ENCODE measurements around the gene SLC6A6.

Gene SLC6A6

DNA sequence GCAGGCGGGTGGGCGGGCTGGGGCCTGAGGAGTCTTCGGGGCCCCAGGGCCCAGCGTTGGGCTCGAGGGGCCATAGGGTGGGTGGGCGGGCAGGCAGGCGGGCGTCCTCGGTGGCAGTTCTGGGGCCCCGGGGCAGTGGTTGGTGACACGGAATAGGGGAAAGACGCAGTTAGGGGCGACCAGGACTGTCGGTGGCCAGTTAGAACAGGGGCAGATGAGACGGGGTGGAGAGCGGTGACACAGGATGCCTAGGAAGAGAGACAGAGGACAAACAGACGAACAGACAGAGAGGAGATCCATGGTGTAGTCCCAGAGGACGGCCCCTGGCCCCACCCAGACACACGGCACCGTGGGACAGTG lies 101.3 kb downstream of the SLC6A6 start:
- H3K4me3 ChIP-seq (ENCODE audit: low read length), result no peak overlapping the region
- H3K4me1 ChIP-seq (ENCODE audit: control insufficient read depth, insufficient read depth, low read length), result no peaks in the 10 kb centered on the region
- peaks cover 26% of the 10 kb centered on the region for H3K27me3 ChIP-seq (ENCODE audit: control insufficient read depth, insufficient read depth, low read length)
- H3K9ac ChIP-seq (ENCODE audit: low read depth, low read length), result no peak overlapping the region
- H3K4me2 ChIP-seq (ENCODE audit: low read length), result no peak overlapping the region
- no peaks in the 10 kb centered on the region for H3K9me3 ChIP-seq (replicated peaks; ENCODE audit: low read length)
- H3K36me3 ChIP-seq (ENCODE audit: insufficient read depth, low read length), result no peaks in the 10 kb centered on the region

GRCh38 chr3:14505001-14505802 lies 102.8 kb downstream of the SLC6A6 start:
- Histone ChIP-seq H3K9me3 (replicated peaks; ENCODE audit: low read length) (no peaks in the 10 kb centered on the region), H3K9ac (ENCODE audit: low read depth, low read length) (no peak overlapping the region), H3K4me3 (ENCODE audit: low read length) (no peak overlapping the region), H3K36me3 (ENCODE audit: insufficient read depth, low read length) (no peaks in the 10 kb centered on the region), H3K4me2 (ENCODE audit: low read length) (no peak overlapping the region), H3K4me1 (ENCODE audit: control insufficient read depth, insufficient read depth, low read length) (no peaks in the 10 kb centered on the region), H3K27me3 (ENCODE audit: control insufficient read depth, insufficient read depth, low read length) (peaks cover 24% of the 10 kb centered on the region)

GRCh38 chr3:14505803-14506500 lies 103.5 kb downstream of the SLC6A6 start:
- Histone ChIP-seq H3K4me2 (ENCODE audit: low read length) (no peak overlapping the region), H3K9me3 (replicated peaks; ENCODE audit: low read length) (no peaks in the 10 kb centered on the region), H3K36me3 (ENCODE audit: insufficient read depth, low read length) (no peaks in the 10 kb centered on the region)

GRCh38 chr3:14506626-14507304 lies 104.4 kb downstream of the SLC6A6 start:
- no peak overlapping the region for H3K4me2 ChIP-seq (ENCODE audit: low read length)
- no peaks in the 10 kb centered on the region for H3K36me3 ChIP-seq (ENCODE audit: insufficient read depth, low read length)
- peaks cover 27% of the 10 kb centered on the region for H3K27me3 ChIP-seq (ENCODE audit: control insufficient read depth, insufficient read depth, low read length)
- no peak overlapping the region for H3K9ac ChIP-seq (ENCODE audit: low read depth, low read length)
- H3K4me3 ChIP-seq (ENCODE audit: low read length), result no peak overlapping the region
- H3K4me1 ChIP-seq (ENCODE audit: control insufficient read depth, insufficient read depth, low read length), result no peaks in the 10 kb centered on the region
- H3K9me3 ChIP-seq (replicated peaks; ENCODE audit: low read length), result no peaks in the 10 kb centered on the region

More at GRCh38 chr3:14505803-14506500, 103.5 kb downstream of the SLC6A6 start:
- peaks cover 23% of the 10 kb centered on the region for H3K27me3 ChIP-seq (ENCODE audit: control insufficient read depth, insufficient read depth, low read length)
- no peak overlapping the region for H3K9ac ChIP-seq (ENCODE audit: low read depth, low read length)
- H3K4me3 ChIP-seq (ENCODE audit: low read length), result no peak overlapping the region
- no peaks in the 10 kb centered on the region for H3K4me1 ChIP-seq (ENCODE audit: control insufficient read depth, insufficient read depth, low read length)

DNA sequence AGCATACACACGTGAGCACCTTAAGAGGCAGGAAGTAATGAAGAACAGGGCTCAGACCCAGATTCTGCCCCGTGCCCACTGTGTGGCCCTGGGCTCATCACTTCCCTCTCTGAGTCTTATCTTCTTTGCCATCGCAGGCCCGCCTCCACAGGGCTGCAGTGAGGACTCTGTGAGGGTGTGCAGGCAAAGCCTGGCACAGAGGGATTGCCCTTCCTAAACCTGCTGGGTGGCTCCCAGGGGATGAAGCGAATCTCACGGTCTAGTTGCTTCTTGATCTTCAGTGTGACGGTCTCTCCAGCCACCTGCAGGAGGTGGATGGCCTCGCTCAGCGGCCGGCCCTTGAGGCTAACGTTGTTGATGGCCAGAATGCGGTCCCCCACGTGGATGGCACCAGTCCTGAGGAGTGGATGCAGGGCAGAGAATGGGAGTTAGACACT lies 104.9 kb downstream of the SLC6A6 start:
- Histone ChIP-seq H3K27me3 (ENCODE audit: control insufficient read depth, insufficient read depth, low read length) (peaks cover 31% of the 10 kb centered on the region), H3K36me3 (ENCODE audit: insufficient read depth, low read length) (no peaks in the 10 kb centered on the region), H3K4me2 (ENCODE audit: low read length) (no peak overlapping the region), H3K4me1 (ENCODE audit: control insufficient read depth, insufficient read depth, low read length) (no peaks in the 10 kb centered on the region), H3K4me3 (ENCODE audit: low read length) (no peak overlapping the region), H3K9ac (ENCODE audit: low read depth, low read length) (no peak overlapping the region), H3K9me3 (replicated peaks; ENCODE audit: low read length) (no peaks in the 10 kb centered on the region)

GRCh38 chr3:14507757-14508504 lies 105.5 kb downstream of the SLC6A6 start:
- Histone ChIP-seq H3K4me1 (ENCODE audit: control insufficient read depth, insufficient read depth, low read length) (no peaks in the 10 kb centered on the region), H3K9me3 (replicated peaks; ENCODE audit: low read length) (no peaks in the 10 kb centered on the region), H3K4me2 (ENCODE audit: low read length) (no peak overlapping the region), H3K36me3 (ENCODE audit: insufficient read depth, low read length) (no peaks in the 10 kb centered on the region), H3K9ac (ENCODE audit: low read depth, low read length) (no peak overlapping the region), H3K27me3 (ENCODE audit: control insufficient read depth, insufficient read depth, low read length) (peaks cover 33% of the 10 kb centered on the region), H3K4me3 (ENCODE audit: low read length) (no peak overlapping the region)

GRCh38 chr3:14508505-14508819 lies 106.1 kb downstream of the SLC6A6 start:
- Histone ChIP-seq H3K4me3 (ENCODE audit: low read length) (no peak overlapping the region), H3K9ac (ENCODE audit: low read depth, low read length) (no peak overlapping the region), H3K9me3 (replicated peaks; ENCODE audit: low read length) (no peaks in the 10 kb centered on the region), H3K27me3 (ENCODE audit: control insufficient read depth, insufficient read depth, low read length) (peaks cover 36% of the 10 kb centered on the region), H3K4me1 (ENCODE audit: control insufficient read depth, insufficient read depth, low read length) (no peaks in the 10 kb centered on the region), H3K36me3 (ENCODE audit: insufficient read depth, low read length) (no peaks in the 10 kb centered on the region), H3K4me2 (ENCODE audit: low read length) (no peak overlapping the region)

DNA sequence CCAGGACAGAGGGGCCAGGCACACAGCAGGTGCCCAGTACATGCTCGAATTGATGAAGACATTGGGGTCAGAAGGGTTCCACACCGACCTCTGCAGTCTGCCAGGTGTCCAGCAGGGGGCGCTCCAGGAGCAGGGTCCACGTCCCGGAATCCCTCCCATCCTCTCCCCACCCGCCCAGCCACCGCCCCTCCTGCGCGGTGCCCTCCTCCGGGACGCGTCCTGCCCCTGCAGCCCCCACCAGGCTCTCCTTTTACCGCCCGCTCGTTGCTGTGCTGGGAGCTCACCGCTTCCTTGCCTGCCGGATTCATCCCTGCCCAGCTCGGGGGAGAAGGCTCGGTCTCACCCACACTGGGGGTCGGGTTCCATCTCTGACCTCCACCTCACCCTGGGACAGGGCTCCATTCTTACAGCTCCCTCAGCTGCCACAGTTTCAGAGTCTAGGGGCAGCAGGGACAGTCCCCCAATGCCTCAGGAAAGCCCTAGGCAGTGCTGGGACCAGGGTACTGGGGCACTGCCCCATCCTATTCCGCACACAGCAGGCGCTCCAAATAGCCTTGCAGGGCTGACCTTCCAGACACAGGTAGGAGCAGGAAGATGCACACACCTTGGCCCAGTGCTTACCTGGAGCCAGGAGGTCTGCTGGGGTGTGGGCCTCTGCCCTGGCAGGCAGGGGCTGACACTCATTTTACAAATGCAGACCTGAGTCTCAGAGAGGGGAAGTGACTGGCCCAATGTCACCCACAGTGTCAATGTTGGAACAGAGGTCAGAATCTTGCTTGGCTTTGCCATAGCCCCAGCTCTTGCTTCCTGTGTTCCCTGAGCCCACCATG lies 106.8 kb downstream of the SLC6A6 start:
- Histone ChIP-seq H3K4me3 (ENCODE audit: low read length) (no peak overlapping the region), H3K36me3 (ENCODE audit: insufficient read depth, low read length) (no peaks in the 10 kb centered on the region), H3K9ac (ENCODE audit: low read depth, low read length) (no peak overlapping the region), H3K4me1 (ENCODE audit: control insufficient read depth, insufficient read depth, low read length) (no peaks in the 10 kb centered on the region), H3K4me2 (ENCODE audit: low read length) (no peak overlapping the region), H3K9me3 (replicated peaks; ENCODE audit: low read length) (no peaks in the 10 kb centered on the region), H3K27me3 (ENCODE audit: control insufficient read depth, insufficient read depth, low read length) (peaks cover 41% of the 10 kb centered on the region)

- Histone ChIP-seq H3K9me3 (replicated peaks; ENCODE audit: low read length) (no peaks in the 10 kb centered on the region), H3K36me3 (ENCODE audit: insufficient read depth, low read length) (no peaks in the 10 kb centered on the region), H3K4me1 (ENCODE audit: control insufficient read depth, insufficient read depth, low read length) (no peaks in the 10 kb centered on the region), H3K4me3 (ENCODE audit: low read length) (no peak overlapping the region), H3K4me2 (ENCODE audit: low read length) (no peak overlapping the region), H3K27me3 (ENCODE audit: control insufficient read depth, insufficient read depth, low read length) (peaks cover 40% of the 10 kb centered on the region), H3K9ac (ENCODE audit: low read depth, low read length) (no peak overlapping the region)
These were observed 107.3 kb downstream of the SLC6A6 start for GRCh38 chr3:14509796-14510100.

DNA sequence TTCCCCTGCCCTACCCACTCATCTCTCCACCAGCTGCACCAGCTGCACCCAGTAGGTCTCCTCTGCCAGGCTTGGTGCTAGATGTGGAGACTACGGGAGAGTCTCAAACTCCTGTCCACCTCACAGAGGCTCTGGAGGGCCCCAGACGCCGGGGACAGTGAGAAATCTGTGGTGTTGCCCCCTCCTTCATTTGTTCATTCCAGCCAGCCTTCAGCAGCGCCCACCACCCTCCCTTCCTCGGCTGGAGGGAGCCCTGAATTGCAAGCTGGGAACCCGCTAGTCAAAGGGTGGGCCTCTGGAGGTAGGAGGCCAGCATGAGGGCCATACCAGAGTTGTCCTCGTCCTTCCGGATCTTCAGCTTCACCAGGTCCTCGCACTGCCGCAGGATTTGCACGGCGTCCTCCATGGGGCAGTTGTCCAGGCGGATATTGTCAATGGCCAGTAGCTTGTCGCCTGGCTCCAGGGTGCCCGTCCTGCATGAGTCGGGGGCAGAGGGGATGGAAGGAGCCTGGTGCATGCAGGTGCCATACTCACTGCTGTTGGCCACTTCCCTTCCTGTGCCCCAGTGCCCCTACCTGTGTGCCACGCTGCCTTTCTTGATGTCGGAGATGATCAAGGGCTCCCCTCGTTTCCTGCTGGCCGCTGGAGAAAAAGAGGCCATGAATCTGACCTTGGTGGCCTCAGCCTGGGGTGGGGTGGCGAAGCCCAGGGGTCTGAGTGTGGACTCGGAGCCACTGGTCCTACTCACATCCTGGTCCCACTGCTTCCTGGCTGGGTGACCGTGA lies 108.6 kb downstream of the SLC6A6 start:
- H3K27me3 ChIP-seq (ENCODE audit: control insufficient read depth, insufficient read depth, low read length), result peaks cover 35% of the 10 kb centered on the region
- H3K4me3 ChIP-seq (ENCODE audit: low read length), result no peak overlapping the region
- H3K4me1 ChIP-seq (ENCODE audit: control insufficient read depth, insufficient read depth, low read length), result no peaks in the 10 kb centered on the region
- no peak overlapping the region for H3K4me2 ChIP-seq (ENCODE audit: low read length)
- no peaks in the 10 kb centered on the region for H3K9me3 ChIP-seq (replicated peaks; ENCODE audit: low read length)
- H3K9ac ChIP-seq (ENCODE audit: low read depth, low read length), result no peak overlapping the region
- no peaks in the 10 kb centered on the region for H3K36me3 ChIP-seq (ENCODE audit: insufficient read depth, low read length)

Data from skeletal muscle satellite cell (primary cell).